Medulla oblongata (tissue), 1 donor: ENCODE results near the gene KANK4.

Source experiments
- DNase-seq: peaks from one replicate; pipeline ENCODE4 v3.0.0-alpha.2; 2015; ENCODE audit errors: extremely low spot score

KANK4 gene

DNA sequence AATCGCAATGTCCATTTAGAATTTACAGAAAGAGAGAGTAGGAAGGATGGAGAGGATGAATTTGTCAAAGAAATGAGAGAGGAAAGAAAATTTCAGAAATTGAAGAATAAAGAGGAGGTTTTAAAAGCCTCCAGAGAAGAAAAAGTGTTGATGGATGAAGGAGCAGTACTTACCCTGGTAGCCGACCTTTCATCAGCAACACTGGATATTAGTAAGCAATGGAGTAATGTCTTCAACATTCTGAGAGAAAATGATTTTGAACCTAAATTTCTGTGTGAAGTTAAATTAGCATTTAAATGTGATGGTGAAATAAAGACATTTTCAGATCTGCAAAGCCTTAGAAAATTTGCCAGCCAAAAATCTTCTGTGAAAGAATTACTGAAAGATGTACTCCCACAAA, 112.0 kb downstream of the KANK4 start:
- no peak for DNase-seq

DNA sequence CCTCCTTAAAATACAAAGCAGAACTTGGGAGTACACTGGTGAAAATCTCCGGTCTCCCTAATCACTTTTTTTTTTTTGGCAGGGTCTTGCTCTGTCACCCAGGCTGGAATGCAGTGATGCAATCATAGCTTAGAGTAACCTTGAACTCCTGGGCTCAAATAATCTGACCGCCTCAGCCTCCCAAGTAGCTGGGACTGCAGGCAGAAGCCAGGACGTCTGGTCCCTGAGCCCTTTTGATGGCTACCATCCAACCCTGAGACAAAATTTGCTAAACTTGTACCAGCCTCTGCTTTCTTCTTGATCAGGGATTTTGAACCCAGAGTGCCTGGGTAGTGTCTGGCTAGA, 120.5 kb downstream of the KANK4 start:
- no peak for DNase-seq

DNA sequence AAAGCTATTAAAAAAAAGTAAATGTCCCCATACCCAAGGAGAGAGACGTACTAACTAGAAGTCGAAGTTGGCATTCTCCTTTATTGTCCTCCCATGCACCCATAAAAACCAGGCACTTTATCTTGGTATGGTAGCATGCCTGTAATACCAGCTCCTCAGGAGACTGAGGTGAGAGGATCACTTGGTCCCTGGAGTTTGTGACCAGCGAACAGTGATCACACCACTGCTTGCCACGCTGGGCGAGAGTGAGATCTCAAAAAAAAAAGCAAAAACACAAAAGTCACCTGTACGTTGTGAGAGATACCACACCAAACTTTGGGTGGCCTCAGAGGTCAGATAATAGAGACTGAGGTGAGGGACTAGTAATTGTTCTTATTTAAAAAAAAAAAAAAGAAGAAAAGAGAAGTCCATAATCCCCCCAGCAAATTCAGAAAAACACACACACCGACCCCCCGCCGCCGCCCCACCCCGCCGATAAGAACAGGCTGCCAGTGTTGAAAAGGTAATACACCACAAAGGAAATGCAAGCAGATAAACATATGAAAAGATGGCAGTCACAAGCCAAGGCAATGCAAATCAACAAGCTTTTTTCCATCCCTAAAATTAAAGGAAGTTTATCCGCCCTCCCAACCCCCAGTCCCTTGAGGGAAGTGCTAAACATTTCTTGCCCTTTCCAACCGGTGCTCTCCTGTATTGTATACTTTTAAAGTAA, 121.0 kb downstream of the KANK4 start:
- no peak for DNase-seq

DNA sequence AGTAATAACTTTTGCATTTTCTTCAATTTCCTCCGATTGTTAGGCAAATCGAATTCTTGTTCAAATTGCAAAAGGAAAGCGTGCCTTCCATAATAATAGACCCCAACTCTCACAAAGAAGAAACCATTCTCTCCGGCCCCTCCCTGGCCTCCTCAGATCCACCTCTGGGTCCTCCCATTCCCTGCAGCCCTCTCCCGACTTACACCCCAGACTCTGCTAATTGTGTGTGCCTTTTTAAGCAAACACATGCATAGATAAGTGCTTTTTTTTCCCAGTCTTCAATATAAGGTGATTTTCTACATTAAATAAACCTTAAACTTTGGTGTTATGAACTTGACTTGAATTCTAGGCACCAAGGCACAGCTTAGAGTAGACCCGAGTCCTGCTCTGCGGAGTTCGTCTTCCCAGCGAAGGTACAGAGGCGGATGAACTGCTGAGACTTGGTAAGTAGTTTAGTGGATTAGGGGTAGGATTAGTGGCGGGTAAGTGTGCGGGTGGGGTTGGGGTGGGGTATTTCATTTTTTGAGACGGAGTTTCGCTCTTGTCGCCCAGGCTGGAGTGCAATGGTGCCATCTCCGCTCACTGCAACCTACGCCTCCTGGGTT, 123.0 kb downstream of the KANK4 start:
- DNase-seq: no peak

DNA sequence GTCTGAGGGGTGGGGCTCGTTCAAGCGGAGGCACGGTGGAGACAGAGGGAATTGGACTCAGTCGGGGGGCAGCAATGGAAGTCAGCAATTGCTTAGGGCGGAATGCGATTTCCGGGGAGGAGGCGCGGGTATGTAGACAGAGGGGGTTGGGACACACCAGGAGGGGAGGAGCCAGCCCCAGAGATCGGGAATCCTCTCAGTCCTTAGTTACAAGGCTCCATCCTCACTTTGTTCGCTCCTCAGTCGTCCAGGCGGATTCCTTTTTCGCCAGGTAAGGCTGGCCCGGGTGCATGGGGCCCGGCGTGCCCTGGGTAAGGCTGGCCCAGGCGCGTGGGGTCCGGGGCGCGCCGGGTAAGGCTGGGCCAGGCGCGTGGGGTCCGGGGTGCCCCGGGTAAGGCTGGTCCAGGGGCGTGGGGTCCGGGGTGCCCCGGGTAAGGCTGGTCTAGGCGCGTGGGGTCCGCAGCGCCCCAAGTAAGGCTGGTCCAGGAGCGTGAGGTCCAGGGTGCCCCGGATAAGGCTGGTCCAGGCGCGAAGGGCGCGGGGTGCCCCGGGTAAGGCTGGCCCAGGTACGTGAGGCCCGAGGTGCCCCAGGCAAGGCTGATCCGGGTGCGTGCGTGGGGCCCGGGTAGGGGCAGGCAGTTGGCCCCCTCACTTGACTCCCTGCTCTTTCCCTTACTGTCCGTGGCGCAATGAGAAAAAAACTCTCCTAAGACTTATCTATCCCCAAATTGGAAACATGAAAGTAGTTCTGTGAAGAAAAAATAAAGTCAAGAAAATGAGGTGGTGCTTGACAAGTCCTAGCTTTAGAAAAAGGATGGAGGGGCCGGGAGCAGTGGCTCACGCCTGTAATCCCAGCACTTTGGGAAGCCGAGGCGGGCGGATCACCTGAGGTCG, 124.3 kb downstream of the KANK4 start, which contains the start of gene L1TD1:
Gene L1TD1, plus strand, starts transcription at position 199 of the 894 bp plus-strand sequence. CDS start 11,780 bp downstream, outside the sequence.
- no peak for DNase-seq

DNA sequence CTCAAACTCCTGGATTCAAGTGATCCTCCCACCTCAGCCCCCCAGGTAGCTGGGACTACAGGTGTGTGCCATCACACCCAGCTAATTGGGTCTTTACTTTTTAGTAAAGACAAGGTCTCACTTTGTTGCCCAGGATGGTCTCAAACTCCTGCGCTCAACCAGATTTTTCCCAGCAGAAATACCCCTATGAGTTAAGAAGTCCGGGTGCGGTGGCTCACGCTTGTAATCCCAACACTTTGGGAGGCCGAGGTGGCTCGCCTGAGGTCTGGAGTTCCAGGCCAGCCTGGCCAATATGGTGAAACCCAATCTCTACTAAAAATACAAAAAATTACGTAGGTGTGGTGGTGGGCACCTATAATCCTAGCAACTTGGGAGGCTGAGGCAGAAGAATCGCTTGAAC, 131.1 kb downstream of the KANK4 start:
- no peak for DNase-seq

DNA sequence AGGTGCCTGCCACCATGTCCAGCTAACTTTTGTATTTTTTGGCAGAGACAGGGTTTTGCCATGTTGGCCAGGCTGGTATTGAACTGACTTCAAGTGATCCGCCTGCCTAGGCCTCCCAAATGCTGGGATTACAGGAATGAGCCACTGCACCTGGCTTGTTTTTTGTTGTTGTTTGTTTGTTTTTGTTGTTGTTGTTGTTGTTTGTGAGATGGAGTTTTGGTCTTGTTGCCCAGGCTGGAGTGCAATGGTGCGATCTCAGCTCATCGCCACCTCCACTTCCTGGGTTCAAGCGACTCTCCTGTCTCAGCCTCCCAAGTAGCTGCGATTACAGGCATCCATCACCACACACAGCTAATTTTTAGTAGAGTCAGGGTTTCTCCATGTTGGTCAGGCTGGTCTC, 131.7 kb downstream of the KANK4 start:
- DNase-seq: no peak
